Measurements from ENCODE around the gene KRT14. TPM values are rescaled to one million over a fixed set of nuclear protein-coding genes. Genes with fewer than 3 reads are reported as not detected.
"Not testable (repeated sequence)": the region's sequence is repeated elsewhere in the genome, so short reads cannot be mapped to it uniquely, and the experiment has no call there.

The KRT14 gene
- total RNA-seq, 8 experiments from 2014 or later, result 0.18 to 1.3 (median 0.54) TPM; not detected in 3

DNA sequence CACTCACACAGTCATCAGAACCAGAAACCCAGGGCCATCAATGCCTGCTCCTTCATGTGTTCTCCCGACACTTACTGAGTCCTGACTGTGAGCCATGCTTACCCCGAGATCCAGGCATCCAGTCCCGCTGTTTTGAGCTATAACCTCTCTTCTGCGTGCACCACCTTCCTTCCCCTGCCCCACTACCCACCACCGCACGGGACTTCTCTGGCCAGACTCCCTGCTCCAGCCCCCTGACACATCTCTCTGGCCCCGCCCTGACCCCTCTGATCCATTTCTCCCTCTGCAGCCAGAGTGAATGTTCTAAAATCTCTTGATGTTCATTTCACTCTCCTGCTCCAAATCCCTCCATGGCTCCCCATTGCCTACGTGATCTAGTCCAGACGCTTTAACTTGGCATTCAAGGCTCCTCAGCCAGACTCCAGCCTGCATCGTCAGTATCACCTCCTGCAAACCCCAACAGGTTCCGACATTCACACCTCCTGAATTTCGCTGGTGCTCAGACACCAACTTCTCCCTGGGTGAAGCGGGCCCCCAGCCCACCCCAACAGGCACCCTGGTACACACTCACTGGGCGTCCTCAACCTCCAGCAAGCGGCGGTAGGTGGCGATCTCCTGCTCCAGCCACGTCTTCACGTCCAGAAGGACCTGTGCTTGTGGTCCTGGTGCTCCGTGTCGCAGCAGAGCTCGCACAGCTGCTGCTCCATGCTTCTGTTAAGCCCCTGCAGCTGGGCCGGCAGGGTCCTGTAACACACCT, 40.8 kb upstream of the KRT14 start:
- no peak overlapping the region for H3K4me3 ChIP-seq
- no peak overlapping the region for H3K27ac ChIP-seq
- in situ Hi-C loops (cut with MboI; ENCODE audit: low pct_unique_long_range_greater_than_20kb in 2 of 9, low sequenced_read_pairs in 9 of 9, unreplicated experiment in 9 of 9), result no loop called here
- WGBS, 10 experiments, result 40 to 92% (median 86%) methylated on average over 1 to 11 of the region's 23 CpGs; no CpG with 5 or more reads in 4 of the 10 experiments
- ATAC-seq (replicated peaks in 6 of 8), result no peak
- H3K4me1 ChIP-seq (replicated peaks in 1 of 2), result peaks cover 0 to 7% of the 10 kb centered on the region in 2 donors

- ATAC-seq (replicated peaks in 6 of 8); H3K27ac ChIP-seq; in situ Hi-C loops (cut with MboI; ENCODE audit: low pct_unique_long_range_greater_than_20kb in 2 of 9, low sequenced_read_pairs in 9 of 9, unreplicated experiment in 9 of 9); H3K4me1 ChIP-seq (replicated peaks in 1 of 2); H3K4me3 ChIP-seq: not testable (repeated sequence)
- WGBS, 10 experiments, result 50 to 87% (median 80%) methylated on average over 1 to 5 of the region's 5 CpGs; no CpG with 5 or more reads in 5 of the 10 experiments
These were observed 40.2 kb upstream of the KRT14 start for GRCh38 chr17:41626914-41627295.

GRCh38 chr17:41626028-41626913, 39.6 kb upstream of the KRT14 start:
- in situ Hi-C loops (cut with MboI; ENCODE audit: low pct_unique_long_range_greater_than_20kb in 2 of 9, low sequenced_read_pairs in 9 of 9, unreplicated experiment in 9 of 9); H3K4me3 ChIP-seq; ATAC-seq (replicated peaks in 6 of 8); H3K4me1 ChIP-seq (replicated peaks in 1 of 2); H3K27ac ChIP-seq: not testable (repeated sequence)
- 17 to 100% (median 92%) methylated on average over 1 to 6 of the region's 17 CpGs; no CpG with 5 or more reads in 5 of the 10 experiments for WGBS, 10 experiments

DNA sequence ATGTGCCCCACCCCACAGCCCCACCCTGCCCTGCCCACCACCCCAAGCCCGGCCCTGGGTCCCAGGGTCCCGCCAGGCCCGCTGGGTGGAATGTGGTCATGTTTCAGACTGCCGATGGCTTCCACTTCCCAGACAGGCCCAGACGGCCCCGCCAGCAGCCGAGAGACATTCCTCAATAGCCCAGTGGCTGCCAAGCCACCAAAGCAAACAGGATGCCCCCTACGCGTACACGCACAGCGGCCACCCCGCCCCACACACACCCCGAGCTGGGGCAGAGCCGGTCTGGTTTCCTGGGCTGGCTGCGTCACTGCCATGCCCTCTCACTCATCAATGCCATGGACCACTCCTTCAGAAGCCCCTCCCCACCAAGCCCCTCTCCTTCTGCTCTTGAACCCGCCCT, 38.9 kb upstream of the KRT14 start:
- no peak for ATAC-seq (replicated peaks in 6 of 8)
- Histone ChIP-seq H3K27ac (no peak overlapping the region), H3K4me1 (replicated peaks in 1 of 2) (peaks cover 0 to 7% of the 10 kb centered on the region in 2 donors), H3K4me3 (no peak overlapping the region)
- in situ Hi-C loops (cut with MboI; ENCODE audit: low pct_unique_long_range_greater_than_20kb in 2 of 9, low sequenced_read_pairs in 9 of 9, unreplicated experiment in 9 of 9), result no loop called here
- WGBS, 10 experiments, result 0% methylated on average over 1 of the region's 16 CpGs; no CpG with 5 or more reads in 9 of the 10 experiments

DNA sequence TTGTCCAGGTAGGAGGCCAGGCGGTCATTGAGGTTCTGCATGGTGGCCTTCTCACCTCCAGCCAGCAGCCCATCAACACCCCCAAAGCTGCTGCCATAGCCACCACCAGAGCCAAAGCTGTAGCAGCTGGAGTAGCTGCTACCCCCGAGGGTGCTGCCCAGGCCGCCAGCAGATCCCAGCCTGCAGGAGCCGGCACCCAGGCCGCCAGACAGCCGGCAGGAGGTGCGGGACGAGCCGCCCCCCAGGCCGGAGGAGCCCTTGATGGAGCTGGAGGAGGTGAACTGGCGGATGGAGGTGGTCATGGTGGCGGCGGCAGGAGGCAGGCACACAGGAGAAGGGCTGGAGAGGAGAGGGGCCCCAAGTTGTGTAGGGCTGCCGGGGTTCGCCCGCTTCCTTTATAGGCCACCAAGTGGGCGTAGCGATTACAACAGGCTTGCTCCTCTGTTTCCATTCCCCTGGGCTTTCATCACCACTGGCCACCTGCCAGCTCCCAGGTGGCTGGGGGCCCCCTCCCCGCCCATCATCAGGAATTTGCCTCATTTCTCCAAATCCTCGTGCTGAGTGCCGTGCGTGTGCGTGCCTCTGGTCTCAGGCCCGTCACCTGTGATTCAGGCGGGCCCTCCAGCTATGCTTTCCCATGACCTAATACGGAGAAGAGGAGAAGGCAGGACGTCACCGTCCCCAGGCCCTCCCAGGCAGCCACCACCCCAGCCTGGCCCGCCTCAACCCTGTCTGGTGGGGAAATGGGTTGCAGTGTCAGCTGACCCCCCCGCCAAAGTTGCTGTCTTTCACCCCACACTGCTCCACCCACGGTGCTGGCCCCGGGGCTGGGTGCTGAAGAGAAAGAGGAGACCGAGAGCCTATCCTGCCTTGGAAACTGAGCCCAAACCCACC, 37.8 kb upstream of the KRT14 start, which contains the start of gene KRT17:
Gene KRT17 (minus strand): TSS at position 368 of the 894 bp plus-strand sequence. CDS start 66 bp downstream, at position 302.
- 90 to 100% (median 100%) methylated on average over 1 to 2 of the region's 33 CpGs; no CpG with 5 or more reads in 6 of the 10 experiments for WGBS, 10 experiments
- in situ Hi-C loops (cut with MboI; ENCODE audit: low pct_unique_long_range_greater_than_20kb in 2 of 9, low sequenced_read_pairs in 9 of 9, unreplicated experiment in 9 of 9), result no loop called here
- Histone ChIP-seq H3K27ac (no peak within 1 kb of the TSS), H3K4me1 (replicated peaks in 1 of 2) (peaks cover 0 to 5% of the 10 kb centered on the region in 2 donors), H3K4me3 (no peak within 1 kb of the TSS)
- peak in 2 of 8 experiments; percentile 61 to 72 for ATAC-seq (replicated peaks in 6 of 8)

- H3K4me3 ChIP-seq; H3K27ac ChIP-seq; in situ Hi-C loops (cut with MboI; ENCODE audit: low pct_unique_long_range_greater_than_20kb in 2 of 9, low sequenced_read_pairs in 9 of 9, unreplicated experiment in 9 of 9); H3K4me1 ChIP-seq (replicated peaks in 1 of 2); ATAC-seq (replicated peaks in 6 of 8): not testable (repeated sequence)
- 33 to 60% methylated on average over 1 of the region's 10 CpGs; no CpG with 5 or more reads in 8 of the 10 experiments for WGBS, 10 experiments
These were observed 36.6 kb upstream of the KRT14 start for GRCh38 chr17:41623184-41623861.

DNA sequence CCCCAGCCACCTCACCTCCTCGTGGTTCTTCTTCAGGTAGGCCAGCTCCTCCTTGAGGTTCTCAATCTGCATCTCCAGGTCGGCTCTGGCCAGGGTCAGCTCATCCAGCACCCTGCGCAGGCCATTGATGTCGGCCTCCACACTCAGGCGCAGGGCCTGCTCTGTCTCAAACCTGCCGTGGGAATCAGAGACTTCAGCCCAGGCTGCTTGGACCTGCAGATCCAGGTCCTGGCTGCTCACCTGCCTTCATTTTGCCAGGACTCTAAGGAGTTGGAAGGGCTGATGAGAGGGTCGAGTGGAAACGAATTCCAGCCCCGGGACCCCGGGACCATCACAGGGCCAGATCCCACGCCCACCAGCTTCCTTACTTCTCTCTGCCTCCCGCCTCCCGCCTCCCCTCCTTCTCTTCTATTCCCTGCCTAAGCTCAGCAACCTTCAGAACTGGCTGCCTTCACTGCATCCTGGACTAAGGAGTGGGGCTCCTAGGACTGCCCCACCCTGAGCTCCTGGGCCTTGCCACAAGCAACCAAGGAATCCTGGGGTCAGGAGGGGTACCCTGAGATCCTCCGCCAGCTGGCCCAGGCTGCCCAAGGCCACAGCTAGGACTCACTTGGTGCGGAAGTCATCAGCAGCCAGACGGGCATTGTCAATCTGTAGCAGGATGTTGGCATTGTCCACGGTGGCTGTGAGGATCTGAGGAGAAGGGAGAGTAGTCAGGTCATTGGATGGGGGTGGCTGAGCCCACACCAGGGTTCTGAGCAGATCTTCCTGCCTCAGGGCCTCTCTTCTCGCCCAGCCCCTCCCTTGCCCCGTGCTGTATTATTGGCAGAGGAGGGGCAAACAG, 35.9 kb upstream of the KRT14 start:
- H3K4me1 ChIP-seq (replicated peaks in 1 of 2); H3K4me3 ChIP-seq; in situ Hi-C loops (cut with MboI; ENCODE audit: low pct_unique_long_range_greater_than_20kb in 2 of 9, low sequenced_read_pairs in 9 of 9, unreplicated experiment in 9 of 9); H3K27ac ChIP-seq: not testable (repeated sequence)
- ATAC-seq (replicated peaks in 6 of 8), result peak in 1 of 8 experiments; percentile 52
- 0 to 80% (median 70%) methylated on average over 1 to 5 of the region's 19 CpGs; no CpG with 5 or more reads in 5 of the 10 experiments for WGBS, 10 experiments

DNA sequence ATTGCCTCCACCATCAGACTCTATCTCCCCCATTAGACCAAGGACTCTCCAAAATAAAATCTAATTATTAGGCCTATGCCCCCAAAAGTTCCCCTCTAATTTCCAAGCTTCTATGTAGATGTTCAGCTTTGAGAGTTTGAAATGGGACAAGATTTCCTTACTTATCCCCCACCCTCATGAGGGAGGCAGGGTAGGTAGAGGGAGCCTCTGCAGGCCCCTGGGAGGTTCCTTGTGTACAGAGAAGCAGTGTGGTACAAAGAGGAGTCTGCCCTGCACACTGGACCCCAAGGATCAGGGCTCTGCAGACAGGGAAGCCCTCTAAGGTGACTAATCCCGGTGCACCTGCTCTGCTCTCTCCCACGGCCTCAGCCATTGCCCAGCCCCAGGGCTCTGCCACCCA, 35.2 kb upstream of the KRT14 start:
- no CpG with 5 or more reads among the region's 2 CpGs for WGBS, 10 experiments
- in situ Hi-C loops (cut with MboI; ENCODE audit: low pct_unique_long_range_greater_than_20kb in 2 of 9, low sequenced_read_pairs in 9 of 9, unreplicated experiment in 9 of 9), result no loop called here
- ATAC-seq (replicated peaks in 6 of 8), result no peak

DNA sequence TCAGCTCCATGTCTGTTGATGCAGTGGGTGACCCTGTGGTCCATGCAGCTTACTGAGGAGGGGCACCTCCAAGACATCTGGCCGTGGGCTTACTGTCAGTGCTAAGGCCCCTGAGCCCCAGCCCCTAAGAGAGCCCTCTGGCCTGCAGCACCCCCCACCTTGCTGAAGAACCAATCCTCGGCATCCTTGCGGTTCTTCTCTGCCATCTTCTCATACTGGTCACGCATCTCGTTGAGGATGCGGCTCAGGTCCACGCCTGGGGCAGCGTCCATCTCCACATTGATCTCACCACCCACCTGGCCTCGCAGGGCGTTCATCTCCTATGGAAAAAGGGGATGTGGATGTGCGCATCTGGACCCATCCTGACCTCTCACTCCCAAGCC, 34.7 kb upstream of the KRT14 start:
- H3K4me1 ChIP-seq (replicated peaks in 1 of 2); in situ Hi-C loops (cut with MboI; ENCODE audit: low pct_unique_long_range_greater_than_20kb in 2 of 9, low sequenced_read_pairs in 9 of 9, unreplicated experiment in 9 of 9); H3K4me3 ChIP-seq; ATAC-seq (replicated peaks in 6 of 8); H3K27ac ChIP-seq: not testable (repeated sequence)
- 97% methylated on average over 7 of the region's 11 CpGs; no CpG with 5 or more reads in 9 of the 10 experiments for WGBS, 10 experiments

More for the DNA sequence above, 35.2 kb upstream of the KRT14 start:
- Histone ChIP-seq H3K4me3 (no peak overlapping the region), H3K27ac (no peak overlapping the region), H3K4me1 (replicated peaks in 1 of 2) (no peaks in the 10 kb centered on the region)

GRCh38 chr17:41620583-41621434, 34.1 kb upstream of the KRT14 start:
- Histone ChIP-seq H3K4me1 (replicated peaks in 1 of 2) (no peaks in the 10 kb centered on the region), H3K4me3 (no peak overlapping the region), H3K27ac (no peak overlapping the region)
- WGBS, 10 experiments, result 40 to 97% (median 88%) methylated on average over 1 to 8 of the region's 21 CpGs; no CpG with 5 or more reads in 3 of the 10 experiments
- no peak for ATAC-seq (replicated peaks in 6 of 8)
- in situ Hi-C loops (cut with MboI; ENCODE audit: low pct_unique_long_range_greater_than_20kb in 2 of 9, low sequenced_read_pairs in 9 of 9, unreplicated experiment in 9 of 9), result no loop called here

All from motor neuron (in vitro differentiated cells).